HG03135 (cell line): ENCODE results near the gene BCL2.

ENCODE experiments used
- ATAC-seq: cut with Tn5 transposase; IDR thresholded peaks from one replicate; pipeline ENCODE4 v1.9.1; 2021; ENCODE audit warnings: mild to moderate bottlenecking, moderate library complexity; ENCODE audit not compliant: unreplicated experiment

BCL2 gene

GRCh38 chr18:63099091-63099840, 220.3 kb downstream of the BCL2 start:
- peak; percentile 10 for ATAC-seq

- peak; percentile 56 for ATAC-seq
Measured at GRCh38 chr18:63098018-63098981, 221.3 kb downstream of the BCL2 start.

DNA sequence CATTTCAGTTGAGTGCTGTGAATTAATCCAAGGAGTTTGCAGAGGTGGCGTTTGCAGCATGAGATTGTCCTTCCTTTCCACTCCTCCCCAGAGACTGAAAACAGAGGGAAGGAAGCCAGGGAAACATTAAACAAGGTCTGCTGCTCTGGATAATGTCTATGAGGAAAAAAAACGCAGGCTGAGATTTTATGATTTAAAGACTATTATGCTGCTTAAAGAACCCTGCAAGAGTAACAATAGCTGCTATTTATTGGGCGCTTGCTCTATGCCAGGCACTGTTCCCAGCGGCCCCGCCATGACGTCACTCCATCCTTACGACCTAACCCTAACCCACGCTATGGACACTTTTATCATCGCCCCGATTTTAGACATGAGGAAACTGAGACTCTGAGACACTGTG, 222.4 kb downstream of the BCL2 start:
- ATAC-seq, result no peak

- ATAC-seq, result no peak
Measured at GRCh38 chr18:63096327-63096874, 223.2 kb downstream of the BCL2 start.

- no peak for ATAC-seq
Measured at GRCh38 chr18:63095768-63096167, 223.8 kb downstream of the BCL2 start.

DNA sequence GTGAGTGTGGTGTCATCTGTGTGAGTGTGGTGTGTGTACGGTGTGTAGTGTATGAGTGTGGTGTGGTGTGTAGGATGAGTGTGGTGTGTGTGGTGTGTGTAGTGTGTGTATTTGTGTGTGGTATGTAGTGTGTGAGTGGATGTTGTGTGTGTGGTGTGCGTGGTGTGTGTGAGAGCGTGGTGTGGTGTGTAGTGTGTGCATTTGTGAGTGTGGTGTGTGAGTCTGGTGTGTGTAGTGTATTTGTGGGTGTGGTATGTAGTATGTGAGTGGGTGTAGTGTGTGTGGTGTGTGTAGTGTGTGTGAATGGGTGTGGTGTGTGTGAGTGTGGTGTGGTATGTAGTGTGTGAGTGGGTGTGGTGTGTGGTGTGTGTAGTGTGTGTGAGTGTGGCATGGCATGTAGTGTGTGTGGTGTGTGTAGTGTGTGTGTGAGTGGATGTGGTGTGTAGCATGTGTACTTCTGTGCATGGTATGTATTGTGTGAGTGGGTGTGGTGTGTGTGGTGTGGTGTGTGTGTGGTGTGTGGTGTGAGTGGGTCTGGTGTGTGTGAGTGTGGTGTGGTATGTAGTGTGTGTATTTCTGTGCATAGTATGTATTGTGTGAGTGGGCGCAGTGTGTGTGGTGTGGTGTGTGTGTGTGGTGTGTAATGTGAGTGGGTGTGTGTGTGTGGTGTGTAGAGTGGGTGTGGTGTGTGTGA, 227.8 kb downstream of the BCL2 start:
- ATAC-seq, result no peak

GRCh38 chr18:63090334-63090733, 229.2 kb downstream of the BCL2 start:
- ATAC-seq, result no peak

- ATAC-seq, result no peak
Measured at GRCh38 chr18:63089041-63089440, 230.5 kb downstream of the BCL2 start.

- ATAC-seq, result no peak
Measured at GRCh38 chr18:63088262-63088661, 231.3 kb downstream of the BCL2 start.

- no peak for ATAC-seq
Measured at GRCh38 chr18:63087421-63088230, 231.9 kb downstream of the BCL2 start.

GRCh38 chr18:63085611-63086010, 234.0 kb downstream of the BCL2 start:
- no peak for ATAC-seq

DNA sequence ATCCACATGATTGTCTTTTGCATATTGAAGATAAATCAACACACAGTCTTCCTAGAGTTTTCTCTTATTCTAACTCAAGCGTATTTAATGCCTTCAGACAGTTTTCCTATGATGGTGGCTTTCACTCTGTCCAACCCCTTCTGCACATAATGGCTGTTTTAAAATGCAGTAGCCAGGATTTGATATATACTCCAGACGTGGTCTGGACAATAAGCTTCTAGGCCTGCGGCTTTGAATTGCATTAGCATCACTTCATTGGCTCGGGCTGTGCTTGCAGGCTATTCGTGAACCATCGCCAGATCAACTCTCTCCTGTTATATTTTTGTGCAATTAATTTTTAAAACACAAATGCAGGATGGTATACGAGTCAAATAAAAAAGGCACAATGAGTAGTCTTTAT, 235.3 kb downstream of the BCL2 start:
- ATAC-seq, result no peak

GRCh38 chr18:63083555-63083954, 236.0 kb downstream of the BCL2 start:
- ATAC-seq, result no peak

GRCh38 chr18:63083020-63083531, 236.5 kb downstream of the BCL2 start:
- ATAC-seq, result no peak

DNA sequence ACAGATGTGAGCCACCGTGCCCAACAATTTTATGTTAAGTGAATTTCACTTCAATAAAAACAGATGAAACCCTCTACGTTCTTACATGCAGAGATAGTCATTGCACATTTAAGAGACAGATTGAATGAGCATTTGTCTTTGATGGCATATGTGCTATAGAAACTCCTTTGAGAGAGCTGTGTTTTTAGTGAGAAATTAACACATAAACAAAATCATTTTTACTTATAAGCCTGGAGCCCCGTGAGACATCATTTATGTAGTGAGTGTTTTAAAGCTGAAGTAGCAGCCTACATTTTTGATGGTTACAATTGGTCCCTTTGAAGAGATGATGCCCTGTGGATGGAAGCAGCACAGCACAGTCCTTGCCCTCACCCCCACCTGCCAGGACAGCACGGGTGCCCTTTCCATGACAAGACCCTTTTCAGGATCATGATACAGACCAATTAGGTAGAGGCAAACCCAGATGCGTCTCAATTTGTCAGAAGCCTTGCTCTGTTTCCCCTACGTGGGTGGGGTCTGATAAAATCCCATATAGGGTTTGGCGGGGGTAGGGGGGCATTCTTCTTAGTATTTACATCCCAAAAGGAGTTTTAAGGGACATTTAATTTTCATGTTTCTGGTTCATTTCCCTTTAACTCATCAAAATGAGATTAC, 237.1 kb downstream of the BCL2 start:
- ATAC-seq, result no peak

GRCh38 chr18:63079114-63079513, 240.5 kb downstream of the BCL2 start:
- peak; percentile 44 for ATAC-seq

DNA sequence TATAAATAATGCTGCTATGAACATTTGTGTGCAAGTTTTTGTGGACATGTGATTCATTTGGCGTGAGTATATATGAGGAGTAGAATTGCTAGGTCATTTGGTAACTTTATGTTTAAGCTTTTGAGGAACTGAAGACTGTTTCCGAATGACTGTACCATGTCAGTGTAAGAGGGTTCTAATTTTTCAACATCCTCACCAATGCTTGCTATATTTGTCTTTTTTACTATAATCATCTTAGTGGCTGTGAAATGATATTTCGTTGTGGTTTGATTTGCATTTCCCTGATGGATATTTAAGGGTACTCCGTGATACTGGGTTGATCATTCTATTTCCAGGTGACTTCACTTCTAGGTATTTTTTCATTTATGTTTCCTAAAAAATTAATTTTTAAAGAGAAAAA, 241.1 kb downstream of the BCL2 start:
- ATAC-seq, result peak; percentile 79

- ATAC-seq, result peak; percentile 38
Measured at GRCh38 chr18:63074981-63075404, 244.6 kb downstream of the BCL2 start.

GRCh38 chr18:63073481-63073880, 246.1 kb downstream of the BCL2 start:
- peak; percentile 51 for ATAC-seq
